HFFc6 (cell line): Measurements from ENCODE around the gene NRSN1. TPM values are rescaled to one million over a fixed set of nuclear protein-coding genes. Genes with fewer than 3 reads are reported as not detected.

ENCODE experiments used
- DNase-seq: peaks from one replicate; pipeline ENCODE4 v3.0.0-alpha.2; 2018
- H3K27ac Mint-ChIP-seq: 2 replicates; pipeline ENCODE4 v1.8.0; 2020; ENCODE audit warnings: mild to moderate bottlenecking, mixed read lengths
- H3K27me3 Mint-ChIP-seq: 2 replicates; pipeline ENCODE4 v1.8.0; 2021; ENCODE audit warnings: mild to moderate bottlenecking, moderate library complexity, mixed read lengths; ENCODE audit not compliant: insufficient read depth
- H3K36me3 Mint-ChIP-seq: 2 replicates; pipeline ENCODE4 v1.8.0; 2021; ENCODE audit warnings: low read depth, mixed read lengths
- H3K4me1 Mint-ChIP-seq: 2 replicates; pipeline ENCODE4 v1.8.0; 2020; ENCODE audit warnings: low read depth, mixed read lengths
- H3K4me3 Mint-ChIP-seq: 2 replicates; pipeline ENCODE4 v1.8.0; 2020; ENCODE audit warnings: mild to moderate bottlenecking, moderate library complexity, mixed read lengths
- H3K9me3 Mint-ChIP-seq: 2 replicates; pipeline ENCODE4 v1.8.0; 2020; ENCODE audit warnings: mild to moderate bottlenecking, mixed read lengths
- total RNA-seq, 6 experiments: library from RNA; stranded (reverse); fragmentation: NEBNext Ultra II Directional; extraction: Animal tissue kit (Norgen Biotek cat#: 25700); gene quantifications; 2 replicates in 1 of 6; 3 replicates in 5 of 6; pipeline ENCODE4 v1.2.3, GENCODE V29; 2021
- TF ChIP-seq, protein P1 (sequence below): fragments of 200-600 bp; sonication (generic); IDR thresholded peaks from 2 replicates; pipeline ENCODE4 v1.5.0; 2021; ENCODE audit warnings: antibody characterized with exemption, mild to moderate bottlenecking

NRSN1 gene
- total RNA-seq, 6 experiments from 2014 or later = not detected

DNA sequence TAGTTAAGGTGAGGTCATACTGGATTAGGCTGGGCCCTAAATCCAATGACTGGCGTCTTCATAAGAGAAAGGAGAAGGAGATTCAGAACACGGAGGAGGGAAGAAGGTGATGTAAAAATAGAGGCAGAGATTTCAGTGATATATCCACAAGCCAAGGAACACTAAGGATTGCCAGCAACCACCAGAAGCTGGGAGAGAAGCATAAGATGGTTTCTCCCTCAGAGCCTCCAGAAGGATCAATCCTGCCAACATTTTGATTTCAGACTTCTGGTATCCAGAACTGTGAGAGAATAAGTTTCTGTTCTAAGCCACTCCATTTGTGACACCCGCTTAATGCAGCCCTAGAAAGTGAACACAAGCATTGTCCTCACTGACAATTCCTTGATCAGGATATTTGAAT, 33.6 kb upstream of the NRSN1 start:
- TF ChIP-seq, protein P1, sequence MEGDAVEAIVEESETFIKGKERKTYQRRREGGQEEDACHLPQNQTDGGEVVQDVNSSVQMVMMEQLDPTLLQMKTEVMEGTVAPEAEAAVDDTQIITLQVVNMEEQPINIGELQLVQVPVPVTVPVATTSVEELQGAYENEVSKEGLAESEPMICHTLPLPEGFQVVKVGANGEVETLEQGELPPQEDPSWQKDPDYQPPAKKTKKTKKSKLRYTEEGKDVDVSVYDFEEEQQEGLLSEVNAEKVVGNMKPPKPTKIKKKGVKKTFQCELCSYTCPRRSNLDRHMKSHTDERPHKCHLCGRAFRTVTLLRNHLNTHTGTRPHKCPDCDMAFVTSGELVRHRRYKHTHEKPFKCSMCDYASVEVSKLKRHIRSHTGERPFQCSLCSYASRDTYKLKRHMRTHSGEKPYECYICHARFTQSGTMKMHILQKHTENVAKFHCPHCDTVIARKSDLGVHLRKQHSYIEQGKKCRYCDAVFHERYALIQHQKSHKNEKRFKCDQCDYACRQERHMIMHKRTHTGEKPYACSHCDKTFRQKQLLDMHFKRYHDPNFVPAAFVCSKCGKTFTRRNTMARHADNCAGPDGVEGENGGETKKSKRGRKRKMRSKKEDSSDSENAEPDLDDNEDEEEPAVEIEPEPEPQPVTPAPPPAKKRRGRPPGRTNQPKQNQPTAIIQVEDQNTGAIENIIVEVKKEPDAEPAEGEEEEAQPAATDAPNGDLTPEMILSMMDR = no peak
- Mint-ChIP-seq H3K4me1 (no peaks in the 10 kb centered on the region), H3K4me3 (no peak overlapping the region), H3K9me3 (peaks cover 50% of the 10 kb centered on the region), H3K36me3 (peaks cover 4% of the 10 kb centered on the region; the same call in 1 of the 2 replicates), H3K27me3 (no peaks in the 10 kb centered on the region; the same call in 1 of the 2 replicates), H3K27ac (no peak overlapping the region)
- no peak for DNase-seq

DNA sequence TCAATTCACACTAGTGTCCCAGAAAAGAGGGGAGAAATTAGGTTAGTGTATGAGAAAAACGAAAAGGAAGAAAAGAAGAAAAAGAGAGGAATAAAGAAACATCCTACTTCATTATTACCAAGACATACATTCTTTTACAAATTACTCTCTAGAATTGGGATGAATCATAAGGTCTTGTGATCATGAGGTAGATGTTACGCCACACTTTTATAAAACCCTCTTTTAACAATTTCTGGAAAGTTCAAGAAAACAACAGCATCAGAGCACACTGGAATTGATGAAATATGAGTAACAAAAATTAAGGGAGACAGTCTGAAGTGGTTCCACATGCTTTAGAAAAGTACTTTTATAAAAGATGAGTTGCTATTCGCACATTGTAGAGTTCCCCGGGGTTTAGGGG, 32.6 kb upstream of the NRSN1 start:
- H3K36me3 Mint-ChIP-seq = peaks cover 4% of the 10 kb centered on the region; the same call in 1 of the 2 replicates
- DNase-seq = no peak
- no peak overlapping the region for H3K27ac Mint-ChIP-seq
- no peaks in the 10 kb centered on the region for H3K4me1 Mint-ChIP-seq
- H3K9me3 Mint-ChIP-seq = peaks cover 53% of the 10 kb centered on the region
- H3K4me3 Mint-ChIP-seq = no peak overlapping the region
- TF ChIP-seq, protein P1 = no peak
- no peaks in the 10 kb centered on the region; the same call in 1 of the 2 replicates for H3K27me3 Mint-ChIP-seq

DNA sequence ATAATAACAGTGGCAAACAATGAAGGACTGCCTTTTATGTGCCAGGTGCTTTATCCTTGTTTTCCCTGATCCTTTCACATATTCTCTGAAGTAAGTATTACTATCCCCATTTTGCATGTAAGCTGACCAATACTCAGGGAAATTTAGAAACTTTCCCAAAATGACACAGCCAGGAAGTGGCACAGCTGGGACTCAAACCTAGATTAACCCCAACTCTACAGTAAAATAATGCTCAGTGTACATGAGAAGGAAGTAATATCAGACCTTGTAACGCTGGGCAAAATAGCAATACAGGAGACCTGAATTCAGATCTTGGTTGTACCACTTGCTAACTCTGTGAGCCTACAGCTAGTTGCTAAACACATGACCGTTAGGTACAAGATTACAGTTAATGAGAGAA, 26.8 kb upstream of the NRSN1 start:
- H3K4me3 Mint-ChIP-seq = no peak overlapping the region
- TF ChIP-seq, protein P1 = no peak

DNA sequence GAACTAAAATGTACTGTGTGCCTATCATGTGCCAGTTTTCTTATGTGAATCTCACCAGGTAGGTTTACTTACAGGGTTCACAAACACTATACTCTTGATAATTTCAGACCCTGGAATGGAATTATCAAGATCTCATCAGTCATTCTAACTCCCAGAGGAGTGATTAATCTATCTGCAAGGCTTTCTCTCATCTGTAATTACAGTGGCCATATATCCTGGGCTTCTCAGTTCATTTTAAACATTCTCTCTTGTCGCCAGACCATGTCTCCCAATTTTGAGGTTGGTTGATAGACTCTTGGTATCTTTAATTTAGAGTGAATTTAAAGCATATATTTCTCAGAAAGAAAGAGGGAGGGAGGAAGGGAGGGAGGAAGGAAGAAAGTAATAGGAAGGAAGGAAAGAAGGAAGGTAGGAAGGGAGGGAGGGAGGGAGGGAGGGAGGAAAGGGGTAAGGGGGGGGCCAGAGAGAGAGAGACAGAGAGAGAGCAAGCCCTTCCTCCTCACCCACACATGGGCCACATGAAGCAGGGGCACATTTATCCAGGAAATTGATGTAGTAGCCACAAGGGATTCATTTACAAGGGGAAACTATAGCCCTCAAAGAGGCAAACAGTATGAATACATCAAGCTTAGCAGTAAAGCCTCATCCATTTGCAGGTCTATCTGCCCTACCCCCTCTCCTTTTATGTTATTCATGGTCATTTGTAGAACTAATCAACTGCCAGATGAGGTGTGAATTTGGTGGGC, 25.8 kb upstream of the NRSN1 start:
- Mint-ChIP-seq H3K27ac (no peak overlapping the region), H3K4me3 (no peak overlapping the region), H3K36me3 (no peaks in the 10 kb centered on the region), H3K9me3 (peaks cover 38% of the 10 kb centered on the region), H3K4me1 (no peaks in the 10 kb centered on the region), H3K27me3 (no peaks in the 10 kb centered on the region)
- TF ChIP-seq, protein P1 = no peak
- no peak for DNase-seq

More for the DNA sequence above, 26.8 kb upstream of the NRSN1 start:
- no peaks in the 10 kb centered on the region for H3K27me3 Mint-ChIP-seq
- no peak overlapping the region for H3K27ac Mint-ChIP-seq
- H3K36me3 Mint-ChIP-seq = no peaks in the 10 kb centered on the region
- H3K4me1 Mint-ChIP-seq = no peaks in the 10 kb centered on the region
- no peak for DNase-seq
- H3K9me3 Mint-ChIP-seq = peaks cover 36% of the 10 kb centered on the region

DNA sequence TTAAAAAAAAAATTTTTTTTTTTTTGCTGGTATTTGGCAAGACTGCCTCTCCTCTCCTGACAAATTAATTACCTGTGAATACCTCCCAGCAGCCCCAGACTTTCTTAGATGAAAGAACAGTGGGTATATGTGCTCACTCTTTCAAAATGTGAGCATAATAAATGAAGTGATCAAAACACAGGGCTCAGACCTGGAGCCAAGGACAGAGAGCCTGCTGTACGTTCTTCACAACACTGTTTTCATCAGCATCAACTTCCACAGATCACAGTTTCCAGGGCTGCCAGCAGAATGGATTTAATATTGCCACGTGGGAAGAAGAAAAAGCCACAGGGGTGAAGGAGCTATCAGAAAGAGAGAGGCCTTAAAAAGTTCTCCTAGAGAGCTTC, 25.3 kb upstream of the NRSN1 start:
- Mint-ChIP-seq H3K36me3 (no peaks in the 10 kb centered on the region), H3K27ac (no peak overlapping the region), H3K4me1 (no peaks in the 10 kb centered on the region), H3K9me3 (peaks cover 38% of the 10 kb centered on the region), H3K4me3 (no peak overlapping the region), H3K27me3 (no peaks in the 10 kb centered on the region)
- TF ChIP-seq, protein P1 = no peak
- DNase-seq = no peak
